SK-N-MC (cell line): ENCODE results near the gene BCAS1.

Source experiments
- EZH2 ChIP-seq: fragments of 200-600 bp; sonication (generic); IDR thresholded peaks from one replicate; pipeline ENCODE4 v1.6.1; 2017; ENCODE audit warnings: antibody characterized with exemption
- FOXP2 ChIP-seq: optimal IDR thresholded peaks from 2 replicates; pipeline ENCODE3; 2011; ENCODE audit warnings: mild to moderate bottlenecking, moderate library complexity; ENCODE audit not compliant: insufficient read depth; ENCODE audit errors: extremely low read length, control extremely low read depth
- POLR2AphosphoS5 ChIP-seq: IDR thresholded peaks from 2 replicates; pipeline ENCODE4 v1.6.1; 2012; ENCODE audit warnings: mild to moderate bottlenecking, low read depth, low read length, borderline replicate concordance

- TF ChIP-seq EZH2 (no peak), POLR2AphosphoS5 (no peak), FOXP2 (no peak)
These were observed 30.2 kb upstream of the BCAS1 start for GRCh38 chr20:54100563-54100962.
